ENCODE measurements around the gene PEX5L. TPM values are rescaled to one million over a fixed set of nuclear protein-coding genes. Genes with fewer than 3 reads are reported as not detected.

PEX5L gene
- total and polyA plus RNA-seq, 10 of the 15 experiments (the other 5 are each of a cell fraction or from before 2014, with no cell fraction given): 0.11 to 17.0 (median 0.50) TPM

GRCh38 chr3:179860275-179861107 lies 176.2 kb downstream of the PEX5L start:
- H3K36me3 ChIP-seq (ENCODE audit: control insufficient read depth in 2 of 2, insufficient read depth in 2 of 2, low read length in 1 of 2): no peaks in the 10 kb centered on the region
- no peak for FAIRE-seq
- ATAC-seq: no peak
- TF ChIP-seq, protein P1, sequence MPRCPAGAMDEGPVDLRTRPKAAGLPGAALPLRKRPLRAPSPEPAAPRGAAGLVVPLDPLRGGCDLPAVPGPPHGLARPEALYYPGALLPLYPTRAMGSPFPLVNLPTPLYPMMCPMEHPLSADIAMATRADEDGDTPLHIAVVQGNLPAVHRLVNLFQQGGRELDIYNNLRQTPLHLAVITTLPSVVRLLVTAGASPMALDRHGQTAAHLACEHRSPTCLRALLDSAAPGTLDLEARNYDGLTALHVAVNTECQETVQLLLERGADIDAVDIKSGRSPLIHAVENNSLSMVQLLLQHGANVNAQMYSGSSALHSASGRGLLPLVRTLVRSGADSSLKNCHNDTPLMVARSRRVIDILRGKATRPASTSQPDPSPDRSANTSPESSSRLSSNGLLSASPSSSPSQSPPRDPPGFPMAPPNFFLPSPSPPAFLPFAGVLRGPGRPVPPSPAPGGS (IDR thresholded peaks at IDR 0.05; ENCODE audit: borderline replicate concordance, insufficient read depth, low read depth, low read length, poor library complexity, severe bottlenecking): peak; percentile 8
- peak; percentile 17; the same call in 1 of the 2 replicates for TF ChIP-seq JUNB (IDR thresholded peaks at IDR 0.05)
- TF ChIP-seq ZNF274 (IDR thresholded peaks at IDR 0.05; ENCODE audit: insufficient read depth, insufficient read length): no peak
- TF ChIP-seq NFIC (IDR thresholded peaks at IDR 0.05; ENCODE audit: low read depth, low read length): peak; percentile 40; the same call in 1 of the 2 replicates
- TF ChIP-seq, protein P2, sequence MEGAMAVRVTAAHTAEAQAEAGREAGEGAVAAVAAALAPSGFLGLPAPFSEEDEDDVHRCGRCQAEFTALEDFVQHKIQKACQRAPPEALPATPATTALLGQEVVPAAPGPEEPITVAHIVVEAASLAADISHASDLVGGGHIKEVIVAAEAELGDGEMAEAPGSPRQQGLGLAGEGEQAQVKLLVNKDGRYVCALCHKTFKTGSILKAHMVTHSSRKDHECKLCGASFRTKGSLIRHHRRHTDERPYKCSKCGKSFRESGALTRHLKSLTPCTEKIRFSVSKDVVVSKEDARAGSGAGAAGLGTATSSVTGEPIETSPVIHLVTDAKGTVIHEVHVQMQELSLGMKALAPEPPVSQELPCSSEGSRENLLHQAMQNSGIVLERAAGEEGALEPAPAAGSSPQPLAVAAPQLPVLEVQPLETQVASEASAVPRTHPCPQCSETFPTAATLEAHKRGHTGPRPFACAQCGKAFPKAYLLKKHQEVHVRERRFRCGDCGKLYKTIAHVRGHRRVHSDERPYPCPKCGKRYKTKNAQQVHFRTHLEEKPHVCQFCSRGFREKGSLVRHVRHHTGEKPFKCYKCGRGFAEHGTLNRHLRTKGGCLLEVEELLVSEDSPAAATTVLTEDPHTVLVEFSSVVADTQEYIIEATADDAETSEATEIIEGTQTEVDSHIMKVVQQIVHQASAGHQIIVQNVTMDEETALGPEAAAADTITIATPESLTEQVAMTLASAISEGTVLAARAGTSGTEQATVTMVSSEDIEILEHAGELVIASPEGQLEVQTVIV (IDR thresholded peaks at IDR 0.05; ENCODE audit: borderline replicate concordance, partially characterized antibody): no peak
- TF ChIP-seq NR2C2 (IDR thresholded peaks at IDR 0.05; ENCODE audit: borderline replicate concordance, control insufficient read depth, insufficient read length, low read depth): no peak
- TF ChIP-seq SUPT20H (IDR thresholded peaks at IDR 0.05; ENCODE audit: borderline replicate concordance, control insufficient read depth, low read depth, low read length): no peak
- no peak for TF ChIP-seq FOXK2 (IDR thresholded peaks at IDR 0.05)
- TF ChIP-seq ZZZ3 (IDR thresholded peaks at IDR 0.05; ENCODE audit: control insufficient read depth, insufficient read length, low read depth): no peak
- no peak for TF ChIP-seq SIX5 (IDR thresholded peaks at IDR 0.05; ENCODE audit: low read depth, low read length, severe bottlenecking)
- TF ChIP-seq KDM1A (IDR thresholded peaks at IDR 0.05; ENCODE audit: borderline replicate concordance): no peak
- no peak for TF ChIP-seq SMARCA5 (IDR thresholded peaks at IDR 0.05)
- no peak for TF ChIP-seq SMAD5 (IDR thresholded peaks at IDR 0.05; ENCODE audit: low read depth)
- TF ChIP-seq ESRRA (IDR thresholded peaks at IDR 0.05; ENCODE audit: low read length): no peak
- TF ChIP-seq SMAD1 (IDR thresholded peaks at IDR 0.05; ENCODE audit: low read depth, partially characterized antibody): no peak
- no peak for TF ChIP-seq RAD51 (IDR thresholded peaks at IDR 0.05)
- no peak for TF ChIP-seq NR2C1 (IDR thresholded peaks at IDR 0.05)
- TF ChIP-seq JUND (IDR thresholded peaks at IDR 0.05; ENCODE audit: low read depth, low read length): no peak
- peak; percentile 28; the same call in 1 of the 2 replicates for TF ChIP-seq RUNX3 (IDR thresholded peaks at IDR 0.05; ENCODE audit: low read length)
- TF ChIP-seq, protein P3, sequence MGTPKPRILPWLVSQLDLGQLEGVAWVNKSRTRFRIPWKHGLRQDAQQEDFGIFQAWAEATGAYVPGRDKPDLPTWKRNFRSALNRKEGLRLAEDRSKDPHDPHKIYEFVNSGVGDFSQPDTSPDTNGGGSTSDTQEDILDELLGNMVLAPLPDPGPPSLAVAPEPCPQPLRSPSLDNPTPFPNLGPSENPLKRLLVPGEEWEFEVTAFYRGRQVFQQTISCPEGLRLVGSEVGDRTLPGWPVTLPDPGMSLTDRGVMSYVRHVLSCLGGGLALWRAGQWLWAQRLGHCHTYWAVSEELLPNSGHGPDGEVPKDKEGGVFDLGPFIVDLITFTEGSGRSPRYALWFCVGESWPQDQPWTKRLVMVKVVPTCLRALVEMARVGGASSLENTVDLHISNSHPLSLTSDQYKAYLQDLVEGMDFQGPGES (IDR thresholded peaks at IDR 0.05): no peak

More at GRCh38 chr3:179860275-179861107, 176.2 kb downstream of the PEX5L start:
- intact Hi-C loops (cut with micrococcal nuclease; ENCODE audit: unreplicated experiment) (no loop called here), in situ Hi-C loops (cut with MboI) (no loop called here)
- Histone ChIP-seq H3K9ac (ENCODE audit: control insufficient read depth, insufficient read depth, low read length) (no peak overlapping the region), H3K4me1 (ENCODE audit: control insufficient read depth, insufficient read depth, low read length) (no peaks in the 10 kb centered on the region), H3K79me2 (ENCODE audit: control insufficient read depth, insufficient read depth, low read length) (no peaks in the 10 kb centered on the region), H3K27ac (ENCODE audit: control insufficient read depth, insufficient read depth) (no peak overlapping the region), H4K20me1 (ENCODE audit: control insufficient read depth, insufficient read depth) (no peaks in the 10 kb centered on the region), H3K4me3 (no peak overlapping the region), H3K4me2 (ENCODE audit: control insufficient read depth, insufficient read depth) (no peak overlapping the region), H3K27me3 (replicated peaks in 1 of 2; ENCODE audit: control insufficient read depth in 2 of 2, insufficient read depth in 2 of 2, low read length in 1 of 2) (no peaks in the 10 kb centered on the region), H2AFZ (ENCODE audit: control insufficient read depth, low read depth, low read length) (no peak overlapping the region), H3K9me3 (replicated peaks; ENCODE audit: control insufficient read depth, insufficient read depth, low read length) (no peaks in the 10 kb centered on the region; the same call in 2 of the 3 replicates)
- DNase-seq (ENCODE audit: low read depth, low spot score): no peak
- BruUV-seq (replicated peaks): no TSS peak
- ChIA-PET RAD21 (ENCODE audit: unreplicated experiment) (no interaction called here), SMC1A (ENCODE audit: uncharacterized antibody, unreplicated experiment) (no interaction called here), CTCF (interaction anchor here (1.3 kb wide), 1 partner anchor 12 kb away, joined by 3 read pairs; no protein-coding TSS in a partner anchor), POLR2A (no interaction called here)
- WGBS (ENCODE audit: insufficient coverage, insufficient replicate concordance, low lambda C conversion rate, missing lambda C conversion rate): 9% methylated on average over 11 of the region's 11 CpGs
